Right lung (tissue), 5 donors: Measurements from ENCODE around the gene NSD1. TPM values are rescaled to one million over a fixed set of nuclear protein-coding genes. Genes with fewer than 3 reads are reported as not detected.

Experiments used
- DNase-seq, 2 donors: peaks; one replicate each; pipeline ENCODE4 v3.0.0-alpha.2; 2013
- polyA plus RNA-seq, 5 donors: library from polyadenylated mRNA; unstranded; fragments of 120-200 nt; gene quantifications; one replicate each; pipeline versions ENCODE4 v1.2.1 to v1.2.3, GENCODE V29; 2013; ENCODE audit warnings: inconsistent platforms in 1 of 5, low replicate concordance in 1 of 5; ENCODE audit not compliant: insufficient read length in 5 of 5, insufficient read depth in 1 of 5

The NSD1 gene
- polyA plus RNA-seq, 5 donors: 37.8 to 54.0 (median 44.0) TPM

- DNase-seq: no peak
Measured at GRCh38 chr5:177096162-177097015, 37.2 kb upstream of the NSD1 start.

- DNase-seq: no peak
Measured at GRCh38 chr5:177097016-177097985, 36.3 kb upstream of the NSD1 start.

GRCh38 chr5:177098120-177098469 is 35.5 kb upstream of the NSD1 start:
- DNase-seq: no peak

DNA sequence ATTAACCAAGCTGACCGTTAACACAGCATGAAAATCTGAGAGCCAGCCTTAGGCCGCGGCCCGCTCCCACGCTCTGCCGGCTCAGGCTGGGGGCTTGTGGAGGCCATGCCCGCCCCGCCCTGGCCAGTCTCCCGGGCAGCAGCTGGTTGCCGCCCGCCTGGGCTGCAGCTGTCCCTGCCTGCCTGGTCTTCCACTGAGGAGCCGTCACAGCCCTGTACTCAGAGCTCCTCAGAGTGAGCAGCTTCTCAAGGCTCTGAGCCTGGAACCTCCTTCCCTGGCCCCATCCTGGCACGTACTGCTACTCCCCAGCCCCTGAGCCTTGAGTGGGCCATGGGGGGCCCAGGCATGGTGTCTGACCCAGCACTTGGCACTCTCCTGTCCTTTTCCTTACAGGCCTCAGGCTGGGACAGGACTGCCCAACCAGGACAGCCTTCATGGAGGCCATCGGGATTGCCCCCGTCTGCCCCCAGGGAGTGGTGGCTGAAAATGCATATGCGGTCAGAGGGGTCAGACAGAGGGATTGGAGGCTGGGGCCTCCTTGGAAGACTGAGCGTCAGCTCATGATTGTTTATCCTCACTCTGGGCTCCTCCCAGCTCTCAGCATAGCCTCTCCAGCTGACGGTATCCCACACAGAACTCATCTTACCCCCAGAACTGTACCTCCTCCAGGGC is 35.0 kb upstream of the NSD1 start:
- DNase-seq: peak; percentile 79 to 81

- DNase-seq: no peak
Measured at GRCh38 chr5:177099422-177100093, 34.0 kb upstream of the NSD1 start.

GRCh38 chr5:177100714-177101121 is 32.9 kb upstream of the NSD1 start:
- no peak for DNase-seq

DNA sequence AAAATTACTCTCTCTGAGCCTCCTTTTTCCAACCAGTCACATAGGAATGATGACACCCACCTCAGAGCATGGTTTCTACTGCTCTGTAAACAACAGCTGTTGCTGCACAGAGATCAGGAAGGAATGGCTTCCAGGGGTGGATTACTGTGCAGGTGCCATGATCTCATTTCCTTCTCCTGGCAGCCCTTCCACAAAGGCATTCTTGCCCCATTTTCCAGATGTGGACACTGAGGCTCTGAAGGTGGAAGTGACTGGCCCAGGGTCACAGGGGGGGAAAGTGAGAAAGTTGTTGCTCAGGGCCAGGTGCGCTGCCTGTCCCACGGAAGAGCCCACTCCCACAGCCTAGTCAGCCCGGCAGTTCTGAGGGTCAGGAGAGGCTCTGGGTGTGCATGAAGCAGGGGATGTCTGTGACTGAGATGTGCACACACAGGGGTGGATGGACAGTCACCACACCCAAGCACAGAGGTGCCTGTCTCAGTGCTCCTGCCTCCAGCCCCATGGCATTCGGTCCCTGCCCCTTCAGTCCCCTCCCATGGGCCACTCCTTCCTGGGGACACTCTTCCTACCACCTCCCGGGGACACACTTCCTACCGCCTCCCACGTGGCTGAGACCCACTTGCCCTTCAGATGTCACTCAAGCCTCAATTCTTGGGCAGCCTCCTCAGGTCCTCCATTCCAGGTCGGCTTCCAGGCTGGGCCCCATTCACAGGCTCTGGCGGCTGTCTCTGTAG is 29.9 kb upstream of the NSD1 start:
- no peak for DNase-seq

DNA sequence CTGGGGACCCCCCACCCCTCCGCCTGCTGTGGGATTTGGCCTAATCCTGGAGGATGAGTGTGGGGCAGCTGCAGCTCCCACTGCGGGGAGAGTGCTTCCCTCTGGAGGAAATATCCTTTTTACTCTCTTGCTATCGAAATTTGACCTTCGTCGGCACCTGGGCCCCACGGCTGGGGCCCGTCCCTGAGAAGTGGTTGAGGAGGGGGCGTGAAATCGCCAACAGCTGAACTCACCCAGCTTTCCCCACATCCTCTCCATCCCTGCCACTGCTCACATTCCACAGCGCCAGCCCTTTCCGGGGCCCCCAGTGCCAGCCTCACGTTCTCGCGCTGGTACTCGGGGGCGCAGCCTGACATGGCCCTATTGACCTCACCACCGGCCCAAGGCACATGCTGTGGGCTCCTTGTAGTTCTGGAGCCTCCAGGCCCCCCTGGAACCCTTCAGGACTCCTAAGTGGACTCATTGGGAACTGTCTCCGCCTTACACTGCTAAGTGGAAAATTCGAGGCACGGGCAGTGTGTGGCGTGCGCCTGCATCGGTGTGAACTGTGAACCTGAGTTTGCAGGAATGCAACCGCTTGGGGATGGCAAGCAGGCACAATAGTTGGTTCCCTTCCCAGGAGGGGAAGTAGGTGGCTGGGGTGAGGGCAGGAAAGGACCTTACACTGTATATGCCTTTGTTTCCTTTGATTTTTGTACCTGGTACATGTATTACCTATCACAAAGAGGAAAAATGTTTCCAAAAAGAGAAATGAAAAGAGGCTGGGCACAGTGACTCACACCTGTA is 27.7 kb upstream of the NSD1 start:
- no peak for DNase-seq

- DNase-seq: no peak
Measured at GRCh38 chr5:177107159-177107558, 26.4 kb upstream of the NSD1 start.

DNA sequence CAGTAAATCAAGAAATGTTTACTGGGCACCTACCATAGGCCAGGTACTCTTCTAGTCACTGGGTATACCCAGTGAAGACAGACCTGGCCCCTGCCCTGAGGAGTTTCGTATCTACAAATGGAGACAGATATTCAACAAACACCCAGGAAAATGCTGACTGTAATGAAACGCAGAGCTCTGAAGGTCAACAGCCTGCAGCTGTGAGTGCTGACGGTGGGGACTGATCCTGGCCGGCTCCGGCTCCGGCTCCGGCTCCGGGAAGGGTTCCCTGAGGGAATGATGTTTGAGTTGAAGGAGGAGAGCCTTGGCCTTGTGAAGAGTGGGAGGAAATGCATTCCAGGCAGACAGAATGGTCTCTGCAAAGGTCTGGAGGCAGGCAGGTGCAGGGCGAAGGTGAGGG is 23.8 kb upstream of the NSD1 start:
- no peak for DNase-seq

- DNase-seq: no peak
Measured at GRCh38 chr5:177111720-177112394, 21.7 kb upstream of the NSD1 start.

DNA sequence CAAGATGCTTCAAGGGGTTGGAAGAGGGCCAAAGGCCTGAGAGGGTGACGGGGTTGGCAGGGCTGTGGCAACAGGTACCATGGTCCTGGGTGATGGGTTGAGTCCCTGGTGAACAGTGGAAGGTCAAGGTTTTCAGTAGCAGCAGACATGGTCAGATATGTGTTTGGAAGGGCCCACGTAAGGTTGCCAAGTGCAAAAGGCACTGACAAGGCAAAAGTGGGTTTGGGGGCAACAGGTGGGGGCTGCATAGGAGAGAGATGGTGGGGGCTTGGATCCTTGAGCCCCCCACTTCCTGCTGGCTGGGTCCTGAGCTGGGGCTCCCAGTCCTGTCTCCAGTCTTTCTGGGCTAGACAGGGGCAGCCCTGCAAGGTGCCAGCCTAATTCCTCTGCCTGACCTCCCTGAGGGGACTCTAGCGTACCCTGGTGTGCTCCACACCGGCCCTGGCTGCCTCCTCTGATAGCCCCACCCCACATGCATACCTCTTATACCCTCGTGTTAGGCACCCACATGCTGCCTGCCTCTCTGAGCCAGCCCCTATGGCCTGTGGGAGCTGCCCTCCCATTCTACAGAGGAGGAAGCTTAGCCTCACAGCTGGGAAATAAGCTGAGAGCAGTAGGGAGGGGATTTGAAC is 20.9 kb upstream of the NSD1 start:
- no peak for DNase-seq

- peak in 1 of 2 donors; percentile 59 for DNase-seq
Measured at GRCh38 chr5:177113566-177114424, 19.8 kb upstream of the NSD1 start.

- DNase-seq: peak; percentile 79 to 80
Measured at GRCh38 chr5:177116631-177117373, 16.8 kb upstream of the NSD1 start.

- no peak for DNase-seq
Measured at GRCh38 chr5:177117441-177118045, 16.0 kb upstream of the NSD1 start.

GRCh38 chr5:177122566-177122965 is 11.0 kb upstream of the NSD1 start:
- DNase-seq: no peak
